Stimulated activated CD4-positive, alpha-beta T cell treated with anti-CD3 and anti-CD28 coated beads, Interleukin-12 subunit alpha, Interleukin-12 subunit beta, amount 100 ng/mL, for 24 hours (primary cell): ENCODE data around the gene EXOC4.

Experiments
- DNase-seq, 2 experiments: peaks; one replicate each; pipeline ENCODE4 v3.0.0-alpha.2; 2020; ENCODE audit warnings: low read depth in 2 of 2

EXOC4 gene

GRCh38 chr7:133934977-133935330 lies 682.1 kb downstream of the EXOC4 start:
- DNase-seq = no peak

- DNase-seq = no peak
Observed at GRCh38 chr7:133936074-133936473, 683.2 kb downstream of the EXOC4 start.

- DNase-seq = no peak
Observed at GRCh38 chr7:133937786-133938185, 684.9 kb downstream of the EXOC4 start.

- no peak for DNase-seq
Observed at GRCh38 chr7:133940368-133940767, 687.5 kb downstream of the EXOC4 start.

GRCh38 chr7:133941496-133941895 lies 688.6 kb downstream of the EXOC4 start:
- DNase-seq = no peak

GRCh38 chr7:133945497-133945896 lies 692.6 kb downstream of the EXOC4 start:
- no peak for DNase-seq

GRCh38 chr7:133947458-133948254 lies 694.8 kb downstream of the EXOC4 start:
- DNase-seq = no peak

GRCh38 chr7:133948588-133948987 lies 695.7 kb downstream of the EXOC4 start:
- no peak for DNase-seq

- DNase-seq = no peak
Observed at GRCh38 chr7:133950855-133951254, 698.0 kb downstream of the EXOC4 start.

GRCh38 chr7:133955208-133955607 lies 702.3 kb downstream of the EXOC4 start:
- no peak for DNase-seq

- no peak for DNase-seq
Observed at GRCh38 chr7:133957845-133958244, 705.0 kb downstream of the EXOC4 start.

GRCh38 chr7:133958822-133959221 lies 705.9 kb downstream of the EXOC4 start:
- no peak for DNase-seq

- DNase-seq = no peak
Observed at GRCh38 chr7:133959505-133959904, 706.6 kb downstream of the EXOC4 start.

GRCh38 chr7:133961724-133962123 lies 708.8 kb downstream of the EXOC4 start:
- DNase-seq = no peak

- no peak for DNase-seq
Observed at GRCh38 chr7:133962646-133963045, 709.8 kb downstream of the EXOC4 start.

GRCh38 chr7:133963629-133964028 lies 710.8 kb downstream of the EXOC4 start:
- DNase-seq = no peak

GRCh38 chr7:133971625-133972024 lies 718.7 kb downstream of the EXOC4 start:
- DNase-seq = no peak

- DNase-seq = no peak
Observed at GRCh38 chr7:133973710-133974109, 720.8 kb downstream of the EXOC4 start.

GRCh38 chr7:133975130-133975529 lies 722.3 kb downstream of the EXOC4 start:
- no peak for DNase-seq

- no peak for DNase-seq
Observed at GRCh38 chr7:133976140-133976539, 723.3 kb downstream of the EXOC4 start.

GRCh38 chr7:133977409-133978274 lies 724.8 kb downstream of the EXOC4 start:
- DNase-seq = no peak

- no peak for DNase-seq
Observed at GRCh38 chr7:133978502-133979295, 725.8 kb downstream of the EXOC4 start.
